Eye (tissue), 1 donor: ENCODE measurements around the gene INPP5F.

Source experiments
- DNase-seq: peaks from one replicate; pipeline ENCODE4 v3.0.0-alpha.2; 2015

Gene INPP5F

GRCh38 chr10:119872610-119872859, 146.7 kb downstream of the INPP5F start, which contains the start of gene MCMBP:
TSS of gene MCMBP (minus strand) at chr10:119872843. CDS start at chr10:119872584, 259 bp downstream.
- DNase-seq: no peak

- DNase-seq: peak; percentile 95
These were observed 147.2 kb downstream of the INPP5F start for GRCh38 chr10:119872860-119873681.

- DNase-seq: no peak
These were observed 152.7 kb downstream of the INPP5F start for GRCh38 chr10:119878524-119878923.
